Cortex of kidney (tissue), 1 donor: Measurements from ENCODE around the gene TSEN54.

Source experiments
- DNase-seq: peaks from one replicate; lab custom pipeline; 2025; lab: John Stamatoyannopoulos, UW

The TSEN54 gene

GRCh38 chr17:75488693-75489510 lies 27.4 kb upstream of the TSEN54 start:
- DNase-seq, result no peak

DNA sequence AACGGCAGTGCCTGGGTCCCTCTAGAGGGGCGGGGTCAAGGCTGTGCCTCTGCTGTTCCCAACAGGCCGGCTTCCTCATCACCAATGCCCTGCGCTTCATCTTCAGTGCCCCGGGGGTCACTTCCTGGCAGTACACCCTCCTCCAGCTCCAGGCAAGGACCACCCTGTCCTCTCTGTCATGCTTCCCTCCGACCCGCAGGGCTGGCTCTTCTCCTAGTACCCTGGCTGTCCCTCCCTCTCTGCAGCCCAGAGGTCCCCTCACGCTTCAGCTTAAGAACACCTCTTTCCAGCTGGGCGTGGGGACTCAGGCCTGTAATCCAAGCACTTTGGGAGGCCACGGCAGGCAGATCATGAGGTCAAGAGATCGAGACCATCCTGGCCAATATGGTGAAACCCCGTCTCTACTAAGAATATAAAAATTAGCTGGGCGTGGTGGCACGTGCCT lies 26.8 kb upstream of the TSEN54 start:
- no peak for DNase-seq

DNA sequence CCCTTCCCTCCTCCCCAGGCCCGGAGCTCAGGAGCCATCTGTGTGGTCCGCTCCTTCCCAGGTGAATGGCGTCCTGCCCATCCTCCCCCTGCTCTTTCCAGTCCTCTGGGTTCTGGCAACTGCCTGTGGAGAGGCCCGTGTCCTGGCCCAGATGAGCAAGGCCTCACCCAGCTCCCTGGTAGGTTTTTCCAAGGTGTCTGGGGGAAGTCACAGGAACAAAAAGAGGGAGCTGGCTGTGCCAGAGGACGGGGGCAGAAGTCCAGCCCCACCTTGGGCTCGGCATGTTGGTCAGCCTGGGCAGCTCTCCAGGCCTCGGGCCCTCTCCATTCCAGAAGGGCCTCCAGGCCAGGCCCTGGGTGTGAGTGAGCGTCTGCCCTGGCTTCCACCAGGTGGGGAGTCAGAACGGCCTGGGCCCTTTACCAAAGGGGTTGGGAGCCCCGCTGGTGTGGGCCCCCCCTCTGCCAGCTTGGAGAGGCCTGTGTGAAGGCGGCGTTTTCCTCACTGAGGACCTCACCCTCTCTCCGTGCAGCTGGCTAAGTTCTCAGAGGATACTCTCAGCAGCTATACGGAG lies 26.1 kb upstream of the TSEN54 start:
- DNase-seq, result no peak

- no peak for DNase-seq
These were observed 25.2 kb upstream of the TSEN54 start for GRCh38 chr17:75490953-75491649.

DNA sequence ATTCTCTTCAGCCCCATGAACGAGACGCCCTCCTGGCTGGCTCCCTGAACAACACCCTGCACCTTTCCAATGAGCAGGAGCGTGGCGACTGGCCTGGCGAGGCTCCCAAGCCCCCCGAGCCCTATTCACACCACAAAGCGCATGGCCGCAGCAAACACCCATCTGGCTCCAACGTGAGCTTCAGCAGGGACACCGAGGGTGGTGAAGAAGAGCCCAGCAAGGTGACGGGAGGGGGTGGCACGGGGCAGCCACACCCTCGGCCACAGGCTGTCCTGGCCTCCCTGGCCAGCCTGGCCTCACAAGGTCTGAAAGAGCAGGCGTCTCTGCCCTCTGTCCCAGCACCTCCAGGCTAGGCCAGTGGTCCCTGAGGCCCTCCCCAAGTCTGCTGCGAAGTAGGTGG lies 24.6 kb upstream of the TSEN54 start:
- no peak for DNase-seq

GRCh38 chr17:75492555-75493168 lies 23.7 kb upstream of the TSEN54 start:
- DNase-seq, result no peak

GRCh38 chr17:75493476-75494129 lies 22.7 kb upstream of the TSEN54 start:
- DNase-seq, result no peak

- DNase-seq, result no peak
These were observed 21.9 kb upstream of the TSEN54 start for GRCh38 chr17:75494326-75494877.

DNA sequence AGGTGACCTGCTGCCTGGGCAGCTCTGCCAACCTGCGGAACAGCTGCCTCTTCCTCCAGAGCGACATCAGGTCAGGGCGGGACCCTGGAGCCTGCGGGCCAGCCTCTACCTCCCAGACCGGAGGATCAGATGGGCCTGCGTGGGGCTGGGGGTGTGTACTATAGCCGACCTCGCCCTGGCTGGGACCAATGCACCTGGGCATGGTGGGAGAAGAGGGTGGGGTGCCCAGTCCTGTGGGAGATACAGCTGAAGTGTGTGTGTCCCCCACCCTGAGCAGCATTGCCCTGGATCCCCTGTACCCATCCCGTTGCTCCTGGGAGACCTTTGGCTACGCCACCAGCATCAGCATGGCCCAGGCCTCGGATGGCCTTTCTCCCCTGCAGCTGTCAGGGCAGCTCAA lies 20.3 kb upstream of the TSEN54 start:
- no peak for DNase-seq

DNA sequence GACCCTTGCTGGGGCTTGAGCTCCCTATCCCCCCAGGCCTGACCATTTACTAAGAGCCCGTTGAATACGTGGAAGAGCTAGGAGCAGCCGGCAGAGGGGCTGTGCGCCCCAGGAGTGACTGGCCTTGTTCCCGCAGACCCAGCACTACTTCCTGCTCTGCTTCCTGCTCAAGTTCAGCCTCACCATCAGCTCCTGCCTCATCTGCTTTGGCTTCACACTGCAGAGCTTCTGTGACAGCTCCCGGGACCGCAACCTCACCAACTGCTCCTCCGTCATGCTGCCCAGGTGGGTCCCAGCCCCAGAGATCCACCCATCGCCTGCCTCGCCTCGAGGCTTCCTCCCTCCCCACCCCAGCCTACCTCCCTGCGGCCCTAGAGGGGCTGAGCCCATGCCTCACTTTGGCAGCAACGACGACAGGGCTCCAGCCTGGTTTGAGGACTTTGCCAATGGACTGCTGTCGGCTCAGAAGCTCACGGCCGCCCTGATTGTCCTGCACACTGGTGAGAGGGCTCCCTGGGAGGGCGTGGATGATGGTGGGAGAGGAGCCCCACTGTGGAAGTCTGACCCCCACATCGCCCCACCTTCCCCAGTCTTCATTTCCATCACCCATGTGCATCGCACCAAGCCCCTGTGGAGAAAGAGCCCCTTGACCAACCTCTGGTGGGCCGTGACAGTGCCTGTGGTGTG lies 18.1 kb upstream of the TSEN54 start:
- no peak for DNase-seq

GRCh38 chr17:75498726-75499213 lies 17.6 kb upstream of the TSEN54 start:
- DNase-seq, result no peak

- DNase-seq, result no peak
These were observed 16.9 kb upstream of the TSEN54 start for GRCh38 chr17:75499313-75500022.

- DNase-seq, result no peak
These were observed 15.7 kb upstream of the TSEN54 start for GRCh38 chr17:75500419-75501216.

- DNase-seq, result no peak
These were observed 14.8 kb upstream of the TSEN54 start for GRCh38 chr17:75501378-75502071.

- no peak for DNase-seq
These were observed 14.1 kb upstream of the TSEN54 start for GRCh38 chr17:75502072-75502720.

GRCh38 chr17:75502721-75503329 lies 13.5 kb upstream of the TSEN54 start:
- DNase-seq, result no peak

DNA sequence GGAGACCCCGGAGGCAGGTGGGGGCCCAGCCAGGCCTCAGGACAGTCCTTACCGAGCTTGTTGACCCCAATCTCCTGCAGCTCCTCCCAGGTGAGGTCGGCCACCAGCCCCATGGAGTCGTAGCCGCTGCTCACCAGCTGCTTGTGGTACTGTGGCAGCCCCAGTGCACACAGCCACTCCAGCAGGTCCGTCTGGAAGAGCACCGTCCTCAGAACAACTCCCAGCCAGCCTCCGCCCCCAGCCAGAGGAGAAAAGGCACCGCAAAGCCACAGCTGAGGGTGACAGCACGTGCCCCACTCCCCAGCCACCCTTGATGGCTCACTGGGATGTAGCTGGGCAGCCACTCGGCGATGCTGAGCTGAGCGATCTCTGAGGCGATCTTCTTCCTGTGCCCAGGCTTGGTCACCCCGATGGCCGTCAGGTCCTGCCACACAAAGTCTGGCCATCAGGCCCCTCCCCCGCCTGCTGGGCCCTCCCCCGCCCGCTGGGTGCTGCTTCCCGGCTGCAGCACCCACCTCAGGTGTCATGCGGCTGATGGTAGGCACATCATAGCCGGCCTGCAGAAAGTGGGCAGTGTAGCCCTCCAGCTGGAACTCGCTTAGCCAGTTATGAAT lies 12.9 kb upstream of the TSEN54 start:
- no peak for DNase-seq

DNA sequence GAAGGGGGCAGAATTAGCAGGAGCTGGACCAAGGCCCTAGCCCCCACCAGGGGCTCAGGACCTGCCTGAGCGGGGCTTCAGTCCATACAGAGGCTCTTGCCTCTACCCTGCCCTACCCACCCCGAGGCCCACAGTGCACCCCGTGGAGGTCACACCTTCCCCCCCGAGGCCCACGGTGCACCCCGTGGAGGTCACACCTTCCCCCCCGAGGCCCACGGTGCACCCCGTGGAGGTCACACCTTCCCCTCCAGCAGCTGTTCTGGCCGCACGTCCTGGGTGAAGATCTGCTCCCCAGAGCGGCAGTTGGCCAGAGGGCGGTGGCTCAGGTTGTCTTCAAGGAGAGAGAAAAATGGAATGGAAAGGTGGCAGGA lies 12.4 kb upstream of the TSEN54 start:
- no peak for DNase-seq
